Activated naive CD8-positive, alpha-beta T cell treated with anti-CD3 and anti-CD28 coated beads, Interleukin-2, amount 10 ng/mL, durations not matched to agents 7 days and 5 days (primary cell): ENCODE measurements around the gene HMCES. TPM values are rescaled to one million over a fixed set of nuclear protein-coding genes. Genes with fewer than 3 reads are reported as not detected.
"Not testable (repeated sequence)": the region's sequence is repeated elsewhere in the genome, so short reads cannot be mapped to it uniquely, and the experiment has no call there.

Source experiments
- ATAC-seq: fragments of 150-1000 bp; cut with Tn5 transposase; one replicate; pipeline ENCODE4 v1.10.0; 2021; ENCODE audit warnings: low read depth, moderate library complexity
- POLR2A ChIA-PET: fragments of 350-600 bp; sonication (Branson Sonifier 250); formaldehyde crosslinking; loops from one replicate; lab custom pipeline; 2021; ENCODE audit warnings: antibody characterized with exemption; lab: Charles Lee
- DNase-seq: peaks from one replicate; pipeline ENCODE4 v3.0.0; 2021
- H3K27ac Mint-ChIP-seq: one replicate; pipeline ENCODE4 v1.8.0; 2022; ENCODE audit warnings: mild to moderate bottlenecking, mixed read lengths
- H3K27me3 Mint-ChIP-seq: one replicate; pipeline ENCODE4 v1.8.0; 2022; ENCODE audit warnings: mild to moderate bottlenecking, moderate library complexity, mixed read lengths
- H3K36me3 Mint-ChIP-seq: one replicate; pipeline ENCODE4 v1.8.0; 2021; ENCODE audit warnings: mild to moderate bottlenecking, mixed read lengths
- H3K4me1 Mint-ChIP-seq: one replicate; pipeline ENCODE4 v1.8.0; 2021; ENCODE audit warnings: mixed read lengths
- H3K4me3 Mint-ChIP-seq: one replicate; pipeline ENCODE4 v1.8.0; 2022; ENCODE audit warnings: mild to moderate bottlenecking, moderate library complexity, mixed read lengths
- H3K9me3 Mint-ChIP-seq: one replicate; pipeline ENCODE4 v1.8.0; 2021; ENCODE audit warnings: mixed read lengths
- total RNA-seq, 2 experiments: library from RNA; stranded (reverse); gene quantifications; one replicate each; pipeline ENCODE4 v1.2.3, GENCODE V29; 2021

Gene HMCES
- total RNA-seq, 2 experiments from 2014 or later = 59.7 to 60.8 TPM

- no peak overlapping the region for H3K27ac Mint-ChIP-seq
- H3K9me3 Mint-ChIP-seq = no peaks in the 10 kb centered on the region
- no peak overlapping the region for H3K4me3 Mint-ChIP-seq
- peaks cover 28% of the 10 kb centered on the region for H3K36me3 Mint-ChIP-seq
- DNase-seq = no peak
- ATAC-seq = no peak
- H3K4me1 Mint-ChIP-seq = peaks cover 6% of the 10 kb centered on the region
- H3K27me3 Mint-ChIP-seq = no peaks in the 10 kb centered on the region
- POLR2A ChIA-PET = interaction anchor here (0.6 to 1.1 kb wide), 2 partner anchors 53 to 123 kb away, joined by 3 to 4 read pairs; a partner anchor contains a TSS
These were observed 15.3 kb upstream of the HMCES start for GRCh38 chr3:129263161-129263910.

GRCh38 chr3:129264994-129265393, 13.7 kb upstream of the HMCES start:
- H3K27ac Mint-ChIP-seq, H3K27me3 Mint-ChIP-seq, H3K4me1 Mint-ChIP-seq, DNase-seq, POLR2A ChIA-PET, ATAC-seq, H3K9me3 Mint-ChIP-seq, H3K4me3 Mint-ChIP-seq: not testable (repeated sequence)
- peaks cover 30% of the 10 kb centered on the region for H3K36me3 Mint-ChIP-seq

DNA sequence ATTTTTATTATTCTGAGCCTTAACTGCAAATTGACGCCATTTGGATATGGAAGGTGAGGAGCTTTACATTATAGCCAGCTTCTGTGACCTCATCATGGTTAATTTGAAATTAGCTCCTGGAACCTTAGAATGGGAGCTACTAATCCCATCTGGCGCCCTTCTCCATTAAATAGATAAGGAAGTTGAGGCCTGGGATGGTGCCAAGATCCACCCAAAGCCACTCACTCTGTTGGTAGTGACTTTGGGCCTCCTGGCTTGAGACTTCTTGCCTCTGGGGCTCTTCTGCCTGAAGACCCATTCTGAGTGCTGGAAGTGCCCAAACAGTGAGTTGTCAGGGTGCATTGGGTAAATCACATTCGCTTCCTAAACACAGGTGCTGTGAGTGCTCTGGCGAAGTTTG, 12.0 kb upstream of the HMCES start:
- no peaks in the 10 kb centered on the region for H3K9me3 Mint-ChIP-seq
- ATAC-seq (no peak), DNase-seq (no peak)
- H3K4me3 Mint-ChIP-seq = no peak overlapping the region
- no peaks in the 10 kb centered on the region for H3K27me3 Mint-ChIP-seq
- H3K4me1 Mint-ChIP-seq = peaks cover 7% of the 10 kb centered on the region
- H3K36me3 Mint-ChIP-seq = peaks cover 34% of the 10 kb centered on the region
- POLR2A ChIA-PET = interaction anchor here (1.5 to 1.6 kb wide), 2 partner anchors 11 to 18 kb away, joined by 4 to 5 read pairs; partner anchors contain the start of gene COPG1
- no peak overlapping the region for H3K27ac Mint-ChIP-seq

DNA sequence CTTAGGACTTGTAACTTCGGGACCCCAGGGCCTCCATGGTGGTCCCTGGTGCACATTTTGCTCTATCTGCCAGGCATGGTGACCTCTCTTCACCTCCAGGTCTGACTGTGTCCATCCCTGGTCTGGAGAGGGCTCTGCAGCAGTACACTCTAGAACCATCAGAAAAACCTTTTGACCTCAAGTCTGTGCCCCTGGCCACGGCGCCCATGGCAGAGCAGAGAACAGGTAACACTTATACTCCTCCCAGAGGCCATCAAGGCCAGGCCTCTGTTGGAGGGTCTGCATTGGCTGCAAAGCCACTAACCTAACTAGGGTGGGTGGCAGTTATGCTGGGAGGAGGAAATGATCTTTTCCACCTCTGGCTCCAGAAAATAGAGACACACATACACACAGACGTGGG, 10.3 kb upstream of the HMCES start:
- Mint-ChIP-seq H3K27me3 (no peaks in the 10 kb centered on the region), H3K27ac (no peak overlapping the region), H3K4me3 (no peak overlapping the region), H3K4me1 (peaks cover 2% of the 10 kb centered on the region), H3K36me3 (peaks cover 29% of the 10 kb centered on the region), H3K9me3 (no peaks in the 10 kb centered on the region)
- POLR2A ChIA-PET = no interaction called here
- ATAC-seq = no peak
- DNase-seq = no peak

DNA sequence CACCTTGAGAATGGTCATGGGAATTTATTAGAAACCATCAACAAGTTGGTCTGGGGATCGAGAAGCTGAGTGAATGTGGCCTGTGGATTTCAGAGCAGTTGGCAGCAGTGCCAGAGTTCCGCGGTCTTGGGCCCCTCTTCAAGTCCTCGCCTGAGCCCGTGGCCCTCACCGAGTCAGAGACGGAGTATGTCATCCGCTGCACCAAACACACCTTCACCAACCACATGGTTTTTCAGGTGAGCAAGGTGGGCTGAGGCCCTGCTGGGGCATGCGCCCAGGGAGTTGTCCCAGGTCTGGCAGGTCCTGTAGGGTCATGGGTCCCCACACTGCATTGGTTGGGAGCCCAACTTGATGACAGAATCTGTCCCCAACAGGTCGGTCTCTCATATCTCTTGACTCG, 7.0 kb upstream of the HMCES start:
- DNase-seq = no peak
- H3K36me3 Mint-ChIP-seq = peaks cover 36% of the 10 kb centered on the region
- H3K27me3 Mint-ChIP-seq = no peaks in the 10 kb centered on the region
- ATAC-seq = no peak
- no peak overlapping the region for H3K4me3 Mint-ChIP-seq
- no peak overlapping the region for H3K27ac Mint-ChIP-seq
- peaks cover 6% of the 10 kb centered on the region for H3K4me1 Mint-ChIP-seq
- H3K9me3 Mint-ChIP-seq = no peaks in the 10 kb centered on the region
- POLR2A ChIA-PET = interaction anchor here (1.0 kb wide), 1 partner anchor 10 kb away, joined by 7 read pairs; no protein-coding TSS in a partner anchor

DNA sequence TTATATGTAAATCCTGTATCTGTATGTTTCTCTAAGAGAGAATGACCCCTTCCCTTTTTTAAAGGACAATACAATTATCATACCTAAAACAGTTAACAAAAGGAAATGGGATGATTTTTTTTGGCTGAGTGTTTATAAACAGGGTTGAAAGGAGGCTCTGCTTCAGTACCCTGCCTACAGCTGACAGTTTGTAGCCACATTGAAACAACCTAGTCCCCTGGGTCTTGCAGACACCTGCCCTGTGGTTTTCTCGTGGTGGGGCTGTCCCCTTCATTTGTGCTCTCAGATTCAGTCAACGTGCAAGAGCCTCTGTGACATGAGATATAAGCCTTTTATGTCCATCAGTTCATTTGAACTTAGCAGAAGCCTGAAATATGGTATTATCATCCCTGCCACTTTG, 2.3 kb upstream of the HMCES start:
- H3K27ac Mint-ChIP-seq = no peak overlapping the region
- H3K27me3 Mint-ChIP-seq = no peaks in the 10 kb centered on the region
- H3K9me3 Mint-ChIP-seq = no peaks in the 10 kb centered on the region
- ATAC-seq (no peak), DNase-seq (no peak)
- peaks cover 29% of the 10 kb centered on the region for H3K36me3 Mint-ChIP-seq
- no peak overlapping the region for H3K4me3 Mint-ChIP-seq
- POLR2A ChIA-PET = interaction anchor here (3.9 kb wide), 1 partner anchor 27 kb away, joined by 16 read pairs; the partner anchor contains the start of gene COPG1
- peaks cover 23% of the 10 kb centered on the region for H3K4me1 Mint-ChIP-seq

- no peak for ATAC-seq
- no peak for DNase-seq
- H3K27ac Mint-ChIP-seq = peak overlapping the region; percentile 90
- H3K4me1 Mint-ChIP-seq = peaks cover 37% of the 10 kb centered on the region
- POLR2A ChIA-PET = interaction anchor here (0.6 to 3.9 kb wide), 8 partner anchors 9 to 266 kb away, joined by 3 to 102 read pairs (median 6); partner anchors contain the start of genes COPG1 and RAB43
- H3K36me3 Mint-ChIP-seq = peaks cover 29% of the 10 kb centered on the region
- no peaks in the 10 kb centered on the region for H3K9me3 Mint-ChIP-seq
- H3K4me3 Mint-ChIP-seq = peak overlapping the region; percentile 91
- H3K27me3 Mint-ChIP-seq = no peaks in the 10 kb centered on the region
These were observed 820 bp upstream of the HMCES start for GRCh38 chr3:129277829-129278271.

- no peaks in the 10 kb centered on the region for H3K27me3 Mint-ChIP-seq
These were observed 566 bp downstream of the HMCES start for GRCh38 chr3:129278966-129279906.

GRCh38 chr3:129280183-129280582, 1.5 kb downstream of the HMCES start:
- POLR2A ChIA-PET = interaction anchor here (0.5 to 3.9 kb wide), 8 partner anchors 20 to 264 kb away, joined by 4 to 102 read pairs (median 5); partner anchors contain the start of genes COPG1 and RAB43
- ATAC-seq = no peak
- Mint-ChIP-seq H3K4me3 (peak overlapping the region; percentile 99), H3K9me3 (no peaks in the 10 kb centered on the region), H3K36me3 (peaks cover 31% of the 10 kb centered on the region), H3K27ac (no peak overlapping the region), H3K4me1 (peaks cover 40% of the 10 kb centered on the region), H3K27me3 (no peaks in the 10 kb centered on the region)
- DNase-seq = no peak

More at GRCh38 chr3:129278966-129279906, 566 bp downstream of the HMCES start:
- Mint-ChIP-seq H3K4me3 (peak overlapping the region; percentile 99), H3K27ac (peak overlapping the region; percentile 97), H3K9me3 (no peaks in the 10 kb centered on the region), H3K36me3 (peaks cover 28% of the 10 kb centered on the region), H3K4me1 (peaks cover 40% of the 10 kb centered on the region)
- DNase-seq (peak; percentile 70), ATAC-seq (peak; percentile 45)
- POLR2A ChIA-PET = interaction anchor here (0.5 to 3.9 kb wide), 14 partner anchors 10 to 263 kb away, joined by 3 to 102 read pairs (median 4); partner anchors contain the start of genes CNBP, COPG1 and RAB43

DNA sequence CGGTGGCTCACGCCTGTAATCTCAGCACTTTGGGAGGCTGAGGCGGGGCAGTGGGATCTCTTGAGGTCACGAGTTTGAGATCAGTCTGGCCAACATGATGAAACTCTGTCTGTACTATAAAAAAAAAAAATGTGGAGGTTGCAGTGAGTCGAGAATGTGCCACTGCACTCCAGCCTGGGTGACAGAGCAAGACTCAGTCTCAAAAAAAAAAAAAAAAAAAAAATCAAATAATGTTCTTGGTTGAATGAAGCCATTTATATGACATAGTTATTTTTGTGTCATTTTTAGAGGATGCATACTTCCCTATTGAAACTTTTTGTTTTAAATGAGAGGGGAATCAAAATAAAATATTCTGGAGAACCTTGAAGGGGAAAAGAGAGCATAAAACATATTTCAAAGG, 3.1 kb downstream of the HMCES start:
- ATAC-seq (no peak), DNase-seq (no peak)
- Mint-ChIP-seq H3K27ac (peak overlapping the region; percentile 44), H3K4me1 (peaks cover 37% of the 10 kb centered on the region), H3K4me3 (peak overlapping the region; percentile 40), H3K9me3 (no peaks in the 10 kb centered on the region), H3K27me3 (no peaks in the 10 kb centered on the region), H3K36me3 (peaks cover 25% of the 10 kb centered on the region)
- POLR2A ChIA-PET = no interaction called here

DNA sequence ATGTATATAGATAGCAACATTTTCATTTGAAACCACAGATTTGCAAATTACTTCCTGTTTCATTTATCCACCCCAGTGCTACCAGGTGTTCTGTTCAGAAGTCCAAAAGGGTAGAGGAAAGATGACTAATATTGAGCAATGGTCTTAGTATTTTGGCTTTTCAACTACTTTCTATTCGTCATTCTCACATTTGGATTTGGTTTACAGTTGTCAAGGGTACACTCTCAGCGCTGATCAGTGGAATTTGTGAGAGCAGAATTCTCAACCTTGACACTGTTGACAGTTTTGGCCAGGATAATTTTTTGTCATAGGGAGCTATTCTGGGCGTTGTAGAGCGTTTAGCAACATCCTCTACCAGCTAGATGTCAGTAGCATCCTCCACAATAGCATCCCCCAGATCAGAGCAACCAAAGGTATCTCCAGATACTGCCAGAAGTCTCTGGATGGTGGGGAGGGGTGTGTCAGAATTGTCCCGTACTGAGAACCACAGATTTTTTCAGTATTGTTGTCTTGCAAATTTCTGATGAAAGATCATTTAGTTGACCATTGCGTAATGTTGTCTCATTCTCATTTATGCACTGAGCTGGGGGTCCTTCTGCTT, 4.2 kb downstream of the HMCES start:
- peak overlapping the region; percentile 78 for H3K27ac Mint-ChIP-seq
- peak overlapping the region; percentile 51 for H3K4me3 Mint-ChIP-seq
- no peaks in the 10 kb centered on the region for H3K27me3 Mint-ChIP-seq
- POLR2A ChIA-PET = interaction anchor here (1.0 to 2.1 kb wide), 3 partner anchors 31 to 157 kb away, joined by 3 to 22 read pairs (median 3); partner anchors contain the start of genes IFT122 and MBD4
- peaks cover 30% of the 10 kb centered on the region for H3K4me1 Mint-ChIP-seq
- ATAC-seq (peak; percentile 3), DNase-seq (no peak)
- peaks cover 19% of the 10 kb centered on the region for H3K36me3 Mint-ChIP-seq
- no peaks in the 10 kb centered on the region for H3K9me3 Mint-ChIP-seq

DNA sequence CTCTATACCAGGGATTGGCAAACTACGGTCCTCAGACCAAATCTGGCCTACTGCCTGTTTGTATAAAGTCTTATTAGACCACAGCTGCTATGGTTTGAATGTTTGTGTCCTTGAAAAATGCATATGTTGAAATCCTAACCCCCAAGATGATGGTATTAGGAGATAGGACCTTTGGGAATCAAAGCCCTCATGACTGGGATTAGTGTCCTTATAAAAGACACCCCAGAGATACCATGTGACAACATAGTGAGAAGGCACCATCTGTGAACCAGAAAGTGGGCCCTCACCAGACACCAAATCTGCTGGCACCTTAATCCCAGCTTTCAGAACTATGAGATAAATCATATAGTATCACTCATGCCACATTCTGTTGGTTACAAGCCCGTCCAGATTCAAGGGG, 7.4 kb downstream of the HMCES start:
- H3K4me3 Mint-ChIP-seq = no peak overlapping the region
- peaks cover 21% of the 10 kb centered on the region for H3K36me3 Mint-ChIP-seq
- H3K9me3 Mint-ChIP-seq = no peaks in the 10 kb centered on the region
- ATAC-seq = no peak
- no peak for DNase-seq
- peaks cover 20% of the 10 kb centered on the region for H3K4me1 Mint-ChIP-seq
- POLR2A ChIA-PET = no interaction called here
- no peak overlapping the region for H3K27ac Mint-ChIP-seq
- H3K27me3 Mint-ChIP-seq = no peaks in the 10 kb centered on the region
